OCI-LY1 (cell line): Measurements from ENCODE around the gene NOD1.

Experiments
- EZH2 ChIP-seq: fragments of 200-600 bp; sonication (generic), shearing (Covaris generic); IDR thresholded peaks from 2 replicates; pipeline ENCODE4 v1.8.0; 2017; ENCODE audit warnings: borderline replicate concordance, mixed run types, mild to moderate bottlenecking, antibody characterized with exemption, low read length, moderate library complexity, mixed read lengths
- TF ChIP-seq, protein P1 (sequence below): fragments of 200-600 bp; sonication (generic), shearing (Covaris generic); IDR thresholded peaks from 2 replicates; pipeline ENCODE4 v1.5.1; 2017; ENCODE audit warnings: mild to moderate bottlenecking, antibody characterized with exemption, low read length, moderate library complexity, mixed read lengths

DNA sequence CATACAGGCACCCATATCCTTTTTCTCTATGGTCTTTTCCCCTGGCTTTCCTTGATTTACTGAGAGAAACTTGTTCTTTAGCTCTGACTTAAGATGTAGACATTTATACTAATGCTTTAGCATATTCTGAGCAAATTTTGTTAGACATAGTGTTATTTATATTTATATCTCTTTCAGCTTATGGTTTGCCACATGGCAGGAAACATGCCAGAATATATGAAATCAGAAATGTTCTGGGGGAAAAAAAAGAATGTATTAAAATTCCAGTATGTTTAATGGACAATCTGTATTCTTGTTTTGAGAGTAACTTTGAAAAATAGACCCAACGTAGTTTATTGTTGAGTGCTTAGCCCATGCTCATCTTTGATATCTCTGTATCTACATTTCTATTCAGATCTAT lies 36.2 kb upstream of the NOD1 start:
- TF ChIP-seq, protein P1, sequence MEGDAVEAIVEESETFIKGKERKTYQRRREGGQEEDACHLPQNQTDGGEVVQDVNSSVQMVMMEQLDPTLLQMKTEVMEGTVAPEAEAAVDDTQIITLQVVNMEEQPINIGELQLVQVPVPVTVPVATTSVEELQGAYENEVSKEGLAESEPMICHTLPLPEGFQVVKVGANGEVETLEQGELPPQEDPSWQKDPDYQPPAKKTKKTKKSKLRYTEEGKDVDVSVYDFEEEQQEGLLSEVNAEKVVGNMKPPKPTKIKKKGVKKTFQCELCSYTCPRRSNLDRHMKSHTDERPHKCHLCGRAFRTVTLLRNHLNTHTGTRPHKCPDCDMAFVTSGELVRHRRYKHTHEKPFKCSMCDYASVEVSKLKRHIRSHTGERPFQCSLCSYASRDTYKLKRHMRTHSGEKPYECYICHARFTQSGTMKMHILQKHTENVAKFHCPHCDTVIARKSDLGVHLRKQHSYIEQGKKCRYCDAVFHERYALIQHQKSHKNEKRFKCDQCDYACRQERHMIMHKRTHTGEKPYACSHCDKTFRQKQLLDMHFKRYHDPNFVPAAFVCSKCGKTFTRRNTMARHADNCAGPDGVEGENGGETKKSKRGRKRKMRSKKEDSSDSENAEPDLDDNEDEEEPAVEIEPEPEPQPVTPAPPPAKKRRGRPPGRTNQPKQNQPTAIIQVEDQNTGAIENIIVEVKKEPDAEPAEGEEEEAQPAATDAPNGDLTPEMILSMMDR, result no peak
- no peak for TF ChIP-seq EZH2
